Neuronal stem cell (in vitro differentiated cells): ENCODE data around the gene NECAB2.
A peak's percentile ranks its signal among the peaks of the same experiment; 100 is the strongest.

Source experiments
- DNase-seq: peaks from one replicate; pipeline ENCODE4 v3.0.0-alpha.2; 2013; ENCODE audit warnings: low spot score
- H2AFZ ChIP-seq: one replicate; pipeline ENCODE4 v1.6.1; 2013; ENCODE audit warnings: mild to moderate bottlenecking, low read length, inconsistent platforms
- H2AK5ac ChIP-seq: 2 replicates; pipeline ENCODE4 v1.6.1; 2013; ENCODE audit warnings: low read depth, mild to moderate bottlenecking, inconsistent platforms, low read length, moderate library complexity, mixed read lengths
- H2BK120ac ChIP-seq: 2 replicates; pipeline ENCODE4 v1.6.1; 2013; ENCODE audit warnings: low read depth, mild to moderate bottlenecking, inconsistent platforms, low read length, moderate library complexity, mixed read lengths
- H2BK12ac ChIP-seq: one replicate; pipeline ENCODE4 v1.6.1; 2013; ENCODE audit warnings: low read length, inconsistent platforms
- H2BK15ac ChIP-seq: 2 replicates; pipeline ENCODE4 v1.6.1; 2013; ENCODE audit warnings: mild to moderate bottlenecking, low read length, inconsistent platforms, mixed read lengths
- H2BK5ac ChIP-seq: one replicate; pipeline ENCODE4 v1.6.1; 2013; ENCODE audit warnings: inconsistent platforms, mild to moderate bottlenecking, low read length, moderate library complexity
- H3K14ac ChIP-seq: one replicate; pipeline ENCODE4 v1.6.1; 2013; ENCODE audit warnings: low read length, inconsistent platforms
- H3K18ac ChIP-seq: 2 replicates; pipeline ENCODE4 v1.6.1; 2013; ENCODE audit warnings: low read length, inconsistent platforms
- H3K23ac ChIP-seq: 2 replicates; pipeline ENCODE4 v1.6.1; 2013; ENCODE audit warnings: low read depth, mild to moderate bottlenecking, mixed read lengths, low read length, inconsistent platforms; ENCODE audit not compliant: poor library complexity
- H3K27ac ChIP-seq: replicated peaks from 3 replicates; pipeline ENCODE4 v1.5.1; 2013; ENCODE audit warnings: low read length, inconsistent platforms
- H3K27me3 ChIP-seq, 3 experiments: 2 replicates each; pipeline ENCODE4 v1.6.1; 2013; ENCODE audit warnings: low read length in 3 of 3, mild to moderate bottlenecking in 2 of 3, inconsistent platforms in 1 of 3, low read depth in 1 of 3, mixed read lengths in 1 of 3, moderate library complexity in 1 of 3; ENCODE audit not compliant: control insufficient read depth in 3 of 3, insufficient read depth in 3 of 3
- H3K36me3 ChIP-seq, 2 donors: replicated peaks in 1 of 2; 2 replicates each; pipeline ENCODE4 v1.6.1; 2013; ENCODE audit warnings: low read length in 2 of 2; ENCODE audit not compliant: control insufficient read depth in 2 of 2, insufficient read depth in 2 of 2
- H3K4ac ChIP-seq: 2 replicates; pipeline ENCODE4 v1.6.1; 2013; ENCODE audit warnings: inconsistent platforms, mild to moderate bottlenecking, low read length, moderate library complexity
- H3K4me1 ChIP-seq, 2 donors: 1 replicate in 1 of 2; 2 replicates in 1 of 2; pipeline ENCODE4 v1.6.1; 2013; ENCODE audit warnings: low read length in 2 of 2, low read depth in 1 of 2; ENCODE audit not compliant: control insufficient read depth in 2 of 2, insufficient read depth in 1 of 2
- H3K4me2 ChIP-seq: one replicate; pipeline ENCODE4 v1.6.1; 2013; ENCODE audit warnings: mild to moderate bottlenecking, low read length, inconsistent platforms; ENCODE audit not compliant: insufficient read depth, poor library complexity, severe bottlenecking
- H3K4me3 ChIP-seq, 2 donors: 2 replicates each; pipeline ENCODE4 v1.5.1; 2013; ENCODE audit warnings: low read length in 2 of 2, mild to moderate bottlenecking in 2 of 2, inconsistent platforms in 1 of 2, moderate library complexity in 1 of 2
- H3K79me1 ChIP-seq: one replicate; pipeline ENCODE4 v1.6.1; 2013; ENCODE audit warnings: low read depth, mild to moderate bottlenecking, inconsistent platforms, low read length, moderate library complexity
- H3K9ac ChIP-seq: one replicate; pipeline ENCODE4 v1.6.1; 2013; ENCODE audit warnings: mild to moderate bottlenecking, low read depth, low read length, inconsistent platforms; ENCODE audit not compliant: poor library complexity
- H3K9me3 ChIP-seq, 2 donors: replicated peaks in 1 of 2; 2 replicates each; pipeline versions ENCODE3 to v1.6.1; 2013; ENCODE audit warnings: low read length in 2 of 2, mild to moderate bottlenecking in 2 of 2, inconsistent platforms in 1 of 2, low read depth in 1 of 2, mixed read lengths in 1 of 2, moderate library complexity in 1 of 2; ENCODE audit not compliant: control insufficient read depth in 2 of 2, insufficient read depth in 1 of 2
- H4K8ac ChIP-seq: one replicate; pipeline ENCODE4 v1.6.1; 2013; ENCODE audit warnings: low read depth, mild to moderate bottlenecking, inconsistent platforms, low read length, moderate library complexity
- H4K91ac ChIP-seq: one replicate; pipeline ENCODE4 v1.6.1; 2013; ENCODE audit warnings: low read length, low read depth, mild to moderate bottlenecking, inconsistent platforms; ENCODE audit not compliant: poor library complexity
- WGBS, 2 donors: extraction: QIAGEN DNeasy Blood & Tissue Kit; methylation state at CpG; one replicate each; pipeline ENCODE4 v1.1.7; 2013; ENCODE audit warnings: missing lambda C conversion rate in 2 of 2, mixed read lengths in 1 of 2; ENCODE audit not compliant: insufficient read length in 2 of 2, insufficient replicate concordance in 1 of 2; ENCODE audit errors: extremely low coverage in 2 of 2; 5-methylcytosine and 5-hydroxymethylcytosine counted together

NECAB2 gene

GRCh38 chr16:84014570-84015327, 46.7 kb downstream of the NECAB2 start:
- no peak overlapping the region for H3K4me3 ChIP-seq
- no peak overlapping the region for H2AFZ ChIP-seq
- no peaks in the 10 kb centered on the region for H3K36me3 ChIP-seq
- no peak overlapping the region for H4K91ac ChIP-seq
- peak overlapping the region; percentile 6 for H3K18ac ChIP-seq
- H3K27me3 ChIP-seq, result no peaks in the 10 kb centered on the region
- no peaks in the 10 kb centered on the region for H3K79me1 ChIP-seq
- WGBS, 2 donors, result no CpG with 5 or more reads among the region's 14 CpGs
- no peak overlapping the region for H2BK15ac ChIP-seq
- H2BK5ac ChIP-seq, result no peak overlapping the region
- no peak overlapping the region for H3K23ac ChIP-seq
- H3K14ac ChIP-seq, result no peak overlapping the region
- H3K9me3 ChIP-seq, result peaks cover 4 to 13% of the 10 kb centered on the region in 2 donors
- no peak for DNase-seq
- peaks cover 0 to 2% of the 10 kb centered on the region in 2 donors for H3K4me1 ChIP-seq
- no peak overlapping the region for H3K4ac ChIP-seq
- H2BK12ac ChIP-seq, result no peak overlapping the region
- H3K4me2 ChIP-seq, result no peak overlapping the region
- no peak overlapping the region for H2BK120ac ChIP-seq
- H4K8ac ChIP-seq, result no peak overlapping the region
- peak overlapping the region; percentile 24 for H2AK5ac ChIP-seq
- H3K27ac ChIP-seq, result no peak overlapping the region
- H3K9ac ChIP-seq, result no peak overlapping the region

GRCh38 chr16:84015399-84015798, 47.4 kb downstream of the NECAB2 start:
- Histone ChIP-seq H3K79me1 (no peaks in the 10 kb centered on the region), H3K4me1 (peaks cover 0 to 2% of the 10 kb centered on the region in 2 donors), H3K36me3 (no peaks in the 10 kb centered on the region), H3K23ac (no peak overlapping the region), H4K91ac (no peak overlapping the region), H3K18ac (no peak overlapping the region), H2BK12ac (no peak overlapping the region), H2BK15ac (no peak overlapping the region), H3K4me3 (no peak overlapping the region), H3K14ac (no peak overlapping the region), H3K9me3 (peaks cover 5 to 19% of the 10 kb centered on the region in 2 donors), H4K8ac (no peak overlapping the region), H2AK5ac (peak overlapping the region; percentile 24), H3K27ac (no peak overlapping the region), H2AFZ (no peak overlapping the region), H3K4ac (no peak overlapping the region), H3K9ac (no peak overlapping the region), H2BK120ac (no peak overlapping the region), H3K4me2 (no peak overlapping the region), H3K27me3 (no peaks in the 10 kb centered on the region), H2BK5ac (no peak overlapping the region)
- WGBS, 2 donors, result no CpG with 5 or more reads among the region's 12 CpGs
- no peak for DNase-seq

GRCh38 chr16:84016477-84016876, 48.4 kb downstream of the NECAB2 start:
- no peaks in the 10 kb centered on the region for H3K79me1 ChIP-seq
- H2BK12ac ChIP-seq, result no peak overlapping the region
- peaks cover 0 to 2% of the 10 kb centered on the region in 2 donors for H3K4me1 ChIP-seq
- H3K18ac ChIP-seq, result no peak overlapping the region
- no peak overlapping the region for H3K9ac ChIP-seq
- H3K4me3 ChIP-seq, result no peak overlapping the region
- H2BK15ac ChIP-seq, result peak overlapping the region; percentile 32
- no peak overlapping the region for H3K14ac ChIP-seq
- DNase-seq, result no peak
- no peak overlapping the region for H3K27ac ChIP-seq
- no peak overlapping the region for H2BK5ac ChIP-seq
- H3K36me3 ChIP-seq, result no peaks in the 10 kb centered on the region
- H2AFZ ChIP-seq, result no peak overlapping the region
- H2BK120ac ChIP-seq, result no peak overlapping the region
- H3K4ac ChIP-seq, result peak overlapping the region; percentile 1
- peaks cover 6 to 30% of the 10 kb centered on the region in 2 donors for H3K9me3 ChIP-seq
- H4K8ac ChIP-seq, result no peak overlapping the region
- H3K23ac ChIP-seq, result peak overlapping the region; percentile 3
- H2AK5ac ChIP-seq, result peak overlapping the region; percentile 11
- H3K4me2 ChIP-seq, result no peak overlapping the region
- WGBS, 2 donors, result no CpG with 5 or more reads among the region's 12 CpGs
- H4K91ac ChIP-seq, result no peak overlapping the region
- no peaks in the 10 kb centered on the region for H3K27me3 ChIP-seq

- H4K8ac ChIP-seq, result no peak overlapping the region
- H4K91ac ChIP-seq, result no peak overlapping the region
- no peak overlapping the region for H2BK12ac ChIP-seq
- no peaks in the 10 kb centered on the region for H3K27me3 ChIP-seq
- H3K4ac ChIP-seq, result no peak overlapping the region
- no peak overlapping the region for H2AFZ ChIP-seq
- no peak overlapping the region for H3K9ac ChIP-seq
- peaks cover 12 to 39% of the 10 kb centered on the region in 2 donors for H3K9me3 ChIP-seq
- H2BK120ac ChIP-seq, result no peak overlapping the region
- DNase-seq, result no peak
- no peaks in the 10 kb centered on the region for H3K79me1 ChIP-seq
- H3K18ac ChIP-seq, result no peak overlapping the region
- H3K4me1 ChIP-seq, result peaks cover 2 to 7% of the 10 kb centered on the region in 2 donors
- no peak overlapping the region for H3K27ac ChIP-seq
- H2BK15ac ChIP-seq, result no peak overlapping the region
- H3K4me2 ChIP-seq, result no peak overlapping the region
- H3K14ac ChIP-seq, result no peak overlapping the region
- no peak overlapping the region for H2BK5ac ChIP-seq
- H3K23ac ChIP-seq, result no peak overlapping the region
- H3K36me3 ChIP-seq, result no peaks in the 10 kb centered on the region
- no peak overlapping the region for H3K4me3 ChIP-seq
- no peak overlapping the region for H2AK5ac ChIP-seq
- WGBS, 2 donors, result no CpG with 5 or more reads among the region's 4 CpGs
Measured at GRCh38 chr16:84018710-84019109, 50.7 kb downstream of the NECAB2 start.
